ENCODE results near the gene GNB1L. TPM values are rescaled to one million over a fixed set of nuclear protein-coding genes. Genes with fewer than 3 reads are reported as not detected.

The GNB1L gene
- total RNA-seq, 4 donors from 2014 or later: 1.8 to 5.1 (median 4.5) TPM

- WGBS, 2 donors: 82 to 93% methylated on average over 5 to 6 of the region's 7 CpGs
- H3K9me3 ChIP-seq: no peaks in the 10 kb centered on the region
- TF ChIP-seq POLR2A (IDR thresholded peaks at IDR 0.05): no peak
- TF ChIP-seq, protein P1, sequence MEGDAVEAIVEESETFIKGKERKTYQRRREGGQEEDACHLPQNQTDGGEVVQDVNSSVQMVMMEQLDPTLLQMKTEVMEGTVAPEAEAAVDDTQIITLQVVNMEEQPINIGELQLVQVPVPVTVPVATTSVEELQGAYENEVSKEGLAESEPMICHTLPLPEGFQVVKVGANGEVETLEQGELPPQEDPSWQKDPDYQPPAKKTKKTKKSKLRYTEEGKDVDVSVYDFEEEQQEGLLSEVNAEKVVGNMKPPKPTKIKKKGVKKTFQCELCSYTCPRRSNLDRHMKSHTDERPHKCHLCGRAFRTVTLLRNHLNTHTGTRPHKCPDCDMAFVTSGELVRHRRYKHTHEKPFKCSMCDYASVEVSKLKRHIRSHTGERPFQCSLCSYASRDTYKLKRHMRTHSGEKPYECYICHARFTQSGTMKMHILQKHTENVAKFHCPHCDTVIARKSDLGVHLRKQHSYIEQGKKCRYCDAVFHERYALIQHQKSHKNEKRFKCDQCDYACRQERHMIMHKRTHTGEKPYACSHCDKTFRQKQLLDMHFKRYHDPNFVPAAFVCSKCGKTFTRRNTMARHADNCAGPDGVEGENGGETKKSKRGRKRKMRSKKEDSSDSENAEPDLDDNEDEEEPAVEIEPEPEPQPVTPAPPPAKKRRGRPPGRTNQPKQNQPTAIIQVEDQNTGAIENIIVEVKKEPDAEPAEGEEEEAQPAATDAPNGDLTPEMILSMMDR (IDR thresholded peaks at IDR 0.05): no peak
- DNase-seq: no peak
- no peak overlapping the region for H3K4me3 ChIP-seq (replicated peaks in 1 of 3)
- H3K4me1 ChIP-seq: no peaks in the 10 kb centered on the region
- intact Hi-C loops (cut with DNase I): no loop called here
- H3K27me3 ChIP-seq: no peaks in the 10 kb centered on the region
- no peaks in the 10 kb centered on the region for H3K36me3 ChIP-seq
- no peak overlapping the region for H3K27ac ChIP-seq
Observed at GRCh38 chr22:19739911-19740449, 114.7 kb downstream of the GNB1L start.

DNA sequence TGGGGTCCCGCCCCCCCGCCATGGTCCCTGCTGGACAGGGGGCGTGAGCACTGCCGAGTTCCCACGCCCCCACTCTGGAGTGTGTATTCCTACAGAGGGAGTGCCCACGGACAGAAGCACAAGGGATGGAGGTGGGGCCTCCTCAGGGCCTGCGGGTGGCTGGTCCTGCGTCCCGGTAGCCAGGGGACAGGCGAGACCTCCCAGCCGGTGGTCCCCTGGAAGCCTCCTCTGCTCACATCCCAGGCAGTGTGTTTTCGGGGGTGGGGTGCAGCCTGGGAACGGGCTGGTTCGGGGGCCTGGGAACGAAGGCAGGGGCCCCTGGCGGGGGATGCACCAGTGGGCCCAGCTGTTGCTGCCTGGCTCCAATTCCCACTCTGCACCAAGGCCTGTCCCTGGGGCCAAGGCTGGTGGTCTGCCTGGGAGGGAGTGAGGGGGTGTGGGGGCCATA lies 115.2 kb downstream of the GNB1L start:
- no peak for DNase-seq
- H3K9me3 ChIP-seq: no peaks in the 10 kb centered on the region
- H3K27ac ChIP-seq: no peak overlapping the region
- no peak for TF ChIP-seq POLR2A (IDR thresholded peaks at IDR 0.05)
- TF ChIP-seq, protein P1 (IDR thresholded peaks at IDR 0.05): no peak
- H3K4me1 ChIP-seq: no peaks in the 10 kb centered on the region
- intact Hi-C loops (cut with DNase I): no loop called here
- no peaks in the 10 kb centered on the region for H3K36me3 ChIP-seq
- WGBS, 2 donors: 62 to 74% methylated on average over 6 to 13 of the region's 16 CpGs
- no peak overlapping the region for H3K4me3 ChIP-seq (replicated peaks in 1 of 3)
- no peaks in the 10 kb centered on the region for H3K27me3 ChIP-seq

- TF ChIP-seq, protein P1 (IDR thresholded peaks at IDR 0.05): no peak
- TF ChIP-seq POLR2A (IDR thresholded peaks at IDR 0.05): no peak
- 71% methylated on average over 15 to 28 of the region's 31 CpGs for WGBS, 2 donors
Observed at GRCh38 chr22:19738664-19739447, 115.8 kb downstream of the GNB1L start.

GRCh38 chr22:19737846-19738663 lies 116.6 kb downstream of the GNB1L start:
- DNase-seq: no peak
- TF ChIP-seq, protein P1 (IDR thresholded peaks at IDR 0.05): no peak
- no peaks in the 10 kb centered on the region for H3K36me3 ChIP-seq
- 81 to 90% methylated on average over 5 to 11 of the region's 17 CpGs for WGBS, 2 donors
- H3K27ac ChIP-seq: no peak overlapping the region
- intact Hi-C loops (cut with DNase I): no loop called here
- no peaks in the 10 kb centered on the region for H3K4me1 ChIP-seq
- H3K27me3 ChIP-seq: no peaks in the 10 kb centered on the region
- no peaks in the 10 kb centered on the region for H3K9me3 ChIP-seq
- no peak overlapping the region for H3K4me3 ChIP-seq (replicated peaks in 1 of 3)

More at GRCh38 chr22:19738664-19739447, 115.8 kb downstream of the GNB1L start:
- no peaks in the 10 kb centered on the region for H3K27me3 ChIP-seq
- no peak overlapping the region for H3K4me3 ChIP-seq (replicated peaks in 1 of 3)
- H3K4me1 ChIP-seq: no peaks in the 10 kb centered on the region
- H3K36me3 ChIP-seq: no peaks in the 10 kb centered on the region
- no peak overlapping the region for H3K27ac ChIP-seq
- DNase-seq: no peak
- no peaks in the 10 kb centered on the region for H3K9me3 ChIP-seq
- intact Hi-C loops (cut with DNase I): no loop called here
